Sigmoid colon (tissue), 7 donors: Measurements from ENCODE around the gene GPD1L. TPM values are rescaled to one million over a fixed set of nuclear protein-coding genes. Genes with fewer than 3 reads are reported as not detected.
A peak's percentile ranks its signal among the peaks of the same experiment; 100 is the strongest.

Source experiments
- DNase-seq: peaks from one replicate; pipeline ENCODE4 v3.0.0-alpha.2; 2019
- H3K27ac ChIP-seq, 4 donors: fragments of 200-600 bp; sonication (generic); one replicate each; pipeline ENCODE4 v1.5.1; 2016 to 2019; ENCODE audit warnings: mild to moderate bottlenecking in 1 of 4
- H3K27me3 ChIP-seq, 3 donors: fragments of 200-600 bp; sonication (generic); one replicate each; pipeline ENCODE4 v1.5.1; 2019; ENCODE audit warnings: mild to moderate bottlenecking in 1 of 3
- H3K36me3 ChIP-seq, 4 donors: fragments of 200-600 bp; sonication (generic); one replicate each; pipeline ENCODE4 v1.5.1; 2016 to 2019
- H3K4me1 ChIP-seq, 4 donors: fragments of 200-600 bp; sonication (generic); one replicate each; pipeline ENCODE4 v1.5.1; 2017 to 2019
- H3K4me3 ChIP-seq, 4 donors: fragments of 200-600 bp; sonication (generic); one replicate each; pipeline ENCODE4 v1.5.1; 2017 to 2019; ENCODE audit warnings: mild to moderate bottlenecking in 2 of 4, moderate library complexity in 1 of 4
- H3K9me3 ChIP-seq, 4 donors: fragments of 200-600 bp in 3 of 4; sonication (generic) in 3 of 4; one replicate each; pipeline versions ENCODE4 v1.5.1 to v1.6.1; 2013 to 2019
- CTCF ChIP-seq, 4 experiments: fragments of 450-650 bp in 3 of 4; fragments of 200-600 bp in 1 of 4; IDR thresholded peaks; one replicate each; pipeline ENCODE4 v1.5.1; 2016 to 2019; ENCODE audit warnings: antibody characterized with exemption in 4 of 4, mild to moderate bottlenecking in 3 of 4, moderate library complexity in 2 of 4
- EP300 ChIP-seq, 4 donors: sonication (generic); formaldehyde crosslinking; IDR thresholded peaks; one replicate each; pipeline ENCODE4 v1.6.1; 2017; ENCODE audit warnings: antibody characterized with exemption in 4 of 4
- POLR2A ChIP-seq, 2 donors: fragments of 450-650 bp; IDR thresholded peaks; one replicate each; pipeline ENCODE4 v1.6.1; 2016; ENCODE audit warnings: antibody characterized with exemption in 2 of 2, mild to moderate bottlenecking in 2 of 2, moderate library complexity in 2 of 2
- POLR2AphosphoS5 ChIP-seq, 4 donors: sonication (generic); formaldehyde crosslinking; IDR thresholded peaks; one replicate each; pipeline ENCODE4 v1.6.1; 2017; ENCODE audit warnings: antibody characterized with exemption in 4 of 4
- WGBS, 2 donors: extraction: QIAGEN DNeasy Blood & Tissue Kit; methylation state at CpG; one replicate each; pipeline ENCODE4 v1.1.7; 2013; 5-methylcytosine and 5-hydroxymethylcytosine counted together
- intact Hi-C: fragments of 100-400 bp; cut with DNase I; formaldehyde crosslinking; loops from one replicate; pipeline ENCODE4 v1.15.1; 2023
- polyA plus RNA-seq, 3 donors: library from polyadenylated mRNA; stranded (reverse); fragments of 200-250 nt; gene quantifications; one replicate each; pipeline ENCODE4 v1.2.3, GENCODE V29; 2013
- total RNA-seq, 4 donors: library from RNA; depleted of rRNA; stranded (reverse); fragments of >200 nt; gene quantifications; one replicate each; pipeline ENCODE4 v1.1.0, GENCODE V29; 2016
- donor health status: healthy with polysubstance abuse.
- donor health status: Bipolar disorder and iron deficiency.
- donor health status: healthy.

Gene GPD1L
- total and polyA plus RNA-seq, 7 donors: 39.1 to 67.8 (median 46.0) TPM

- TF ChIP-seq POLR2A (IDR thresholded peaks at IDR 0.05): no peak
- peak in 1 of 4 donors; percentile 18 for TF ChIP-seq POLR2AphosphoS5 (IDR thresholded peaks at IDR 0.05)
- no peak for TF ChIP-seq CTCF (IDR thresholded peaks at IDR 0.05)
- 78 to 90% methylated on average over 5 of the region's 5 CpGs for WGBS, 2 donors
- no peak for DNase-seq
- H3K9me3 ChIP-seq: no peaks in the 10 kb centered on the region
- no peaks in the 10 kb centered on the region for H3K27me3 ChIP-seq
- intact Hi-C loops: loop anchor here (5.0 to 10.0 kb wide), 2 partner anchors 34 to 606 kb away; partner anchors contain the start of genes GPD1L and STT3B
- H3K4me1 ChIP-seq: peaks cover 0 to 4% (median 0%) of the 10 kb centered on the region in 4 donors
- H3K36me3 ChIP-seq: peaks cover 0 to 17% (median 0%) of the 10 kb centered on the region in 4 donors
- no peak overlapping the region for H3K4me3 ChIP-seq
- H3K27ac ChIP-seq: no peak overlapping the region
Observed at GRCh38 chr3:32140943-32141342, 34.5 kb downstream of the GPD1L start.

- Histone ChIP-seq H3K27ac (no peak overlapping the region), H3K4me1 (peaks cover 0 to 4% (median 0%) of the 10 kb centered on the region in 4 donors), H3K9me3 (no peaks in the 10 kb centered on the region), H3K27me3 (no peaks in the 10 kb centered on the region), H3K36me3 (peaks cover 0 to 44% (median 9%) of the 10 kb centered on the region in 4 donors), H3K4me3 (no peak overlapping the region)
- no peak for TF ChIP-seq EP300 (IDR thresholded peaks at IDR 0.05)
- peak; percentile 67 to 82 (median 80) for TF ChIP-seq CTCF (IDR thresholded peaks at IDR 0.05)
- TF ChIP-seq POLR2AphosphoS5 (IDR thresholded peaks at IDR 0.05): no peak
- no peak for DNase-seq
- WGBS, 2 donors: 64 to 66% methylated on average over 11 of the region's 11 CpGs
- intact Hi-C loops: loop anchor here (1.0 to 10.0 kb wide), 3 partner anchors 37 to 609 kb away; partner anchors contain the start of genes GPD1L and STT3B
Observed at GRCh38 chr3:32143849-32144757, 37.7 kb downstream of the GPD1L start.

GRCh38 chr3:32146746-32147211 is 40.4 kb downstream of the GPD1L start:
- DNase-seq: no peak
- peaks cover 0 to 4% (median 0%) of the 10 kb centered on the region in 4 donors for H3K4me1 ChIP-seq
- intact Hi-C loops: loop anchor here (10.0 kb wide), 1 partner anchor 612 kb away; the partner anchor contains the start of gene STT3B

GRCh38 chr3:32147509-32147908 is 41.1 kb downstream of the GPD1L start:
- TF ChIP-seq POLR2AphosphoS5 (IDR thresholded peaks at IDR 0.05): no peak
- TF ChIP-seq EP300 (IDR thresholded peaks at IDR 0.05): no peak
- TF ChIP-seq CTCF (IDR thresholded peaks at IDR 0.05): no peak
- TF ChIP-seq POLR2A (IDR thresholded peaks at IDR 0.05): no peak
- intact Hi-C loops: loop anchor here (10.0 kb wide), 1 partner anchor 613 kb away; the partner anchor contains the start of gene STT3B
- peaks cover 0 to 53% (median 12%) of the 10 kb centered on the region in 4 donors for H3K36me3 ChIP-seq
- H3K27me3 ChIP-seq: no peaks in the 10 kb centered on the region
- no peak overlapping the region for H3K27ac ChIP-seq
- no peaks in the 10 kb centered on the region for H3K9me3 ChIP-seq
- WGBS, 2 donors: 85 to 100% methylated on average over 1 of the region's 1 CpG
- no peak overlapping the region for H3K4me3 ChIP-seq
- peaks cover 0 to 4% (median 0%) of the 10 kb centered on the region in 4 donors for H3K4me1 ChIP-seq
- DNase-seq: no peak

More at GRCh38 chr3:32146746-32147211, 40.4 kb downstream of the GPD1L start:
- 31 to 33% methylated on average over 3 of the region's 3 CpGs for WGBS, 2 donors
- Histone ChIP-seq H3K27ac (no peak overlapping the region), H3K36me3 (peaks cover 0 to 46% (median 12%) of the 10 kb centered on the region in 4 donors), H3K27me3 (no peaks in the 10 kb centered on the region), H3K4me3 (no peak overlapping the region), H3K9me3 (no peaks in the 10 kb centered on the region)
- no peak for TF ChIP-seq POLR2AphosphoS5 (IDR thresholded peaks at IDR 0.05)
- TF ChIP-seq CTCF (IDR thresholded peaks at IDR 0.05): no peak
- no peak for TF ChIP-seq EP300 (IDR thresholded peaks at IDR 0.05)
